ENCODE data around the gene TSPAN18.

DNA sequence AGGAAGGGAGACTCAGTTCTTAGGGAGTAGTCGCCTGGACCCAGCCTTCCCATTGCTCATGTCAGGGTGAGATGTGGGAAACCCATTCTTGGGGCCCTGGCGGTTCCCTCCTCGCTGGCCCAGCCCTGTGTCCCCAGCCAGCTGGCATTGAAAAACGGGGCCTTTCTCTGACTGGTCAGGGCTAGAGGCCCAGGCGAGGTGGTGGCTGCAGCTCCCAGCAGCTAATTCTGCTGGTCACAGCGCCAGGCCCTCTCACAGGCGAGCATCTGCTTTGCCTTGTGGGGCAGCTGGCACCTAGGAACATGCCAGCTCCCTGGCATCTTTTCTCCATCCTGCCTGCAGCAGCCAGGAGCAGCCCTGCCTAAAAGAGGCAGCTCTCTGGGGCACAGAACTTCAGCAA lies 20.1 kb downstream of the TSPAN18 start:
- TF ChIP-seq, protein P1, sequence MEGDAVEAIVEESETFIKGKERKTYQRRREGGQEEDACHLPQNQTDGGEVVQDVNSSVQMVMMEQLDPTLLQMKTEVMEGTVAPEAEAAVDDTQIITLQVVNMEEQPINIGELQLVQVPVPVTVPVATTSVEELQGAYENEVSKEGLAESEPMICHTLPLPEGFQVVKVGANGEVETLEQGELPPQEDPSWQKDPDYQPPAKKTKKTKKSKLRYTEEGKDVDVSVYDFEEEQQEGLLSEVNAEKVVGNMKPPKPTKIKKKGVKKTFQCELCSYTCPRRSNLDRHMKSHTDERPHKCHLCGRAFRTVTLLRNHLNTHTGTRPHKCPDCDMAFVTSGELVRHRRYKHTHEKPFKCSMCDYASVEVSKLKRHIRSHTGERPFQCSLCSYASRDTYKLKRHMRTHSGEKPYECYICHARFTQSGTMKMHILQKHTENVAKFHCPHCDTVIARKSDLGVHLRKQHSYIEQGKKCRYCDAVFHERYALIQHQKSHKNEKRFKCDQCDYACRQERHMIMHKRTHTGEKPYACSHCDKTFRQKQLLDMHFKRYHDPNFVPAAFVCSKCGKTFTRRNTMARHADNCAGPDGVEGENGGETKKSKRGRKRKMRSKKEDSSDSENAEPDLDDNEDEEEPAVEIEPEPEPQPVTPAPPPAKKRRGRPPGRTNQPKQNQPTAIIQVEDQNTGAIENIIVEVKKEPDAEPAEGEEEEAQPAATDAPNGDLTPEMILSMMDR (conservative IDR thresholded peaks at IDR 0.05; ENCODE audit: low read length), result no peak
- no peak for TF ChIP-seq EZH2phosphoT487 (IDR thresholded peaks at IDR 0.05; ENCODE audit: borderline replicate concordance, low read depth, low read length)
